GM19238 (cell line): ENCODE measurements around the gene TGM6.

Source experiments
- DNase-seq: peaks from one replicate; pipeline ENCODE4 v3.0.0; 2011; ENCODE audit warnings: low spot score; ENCODE audit not compliant: insufficient read length

The TGM6 gene

GRCh38 chr20:2363587-2363986, 17.1 kb upstream of the TGM6 start:
- no peak for DNase-seq

DNA sequence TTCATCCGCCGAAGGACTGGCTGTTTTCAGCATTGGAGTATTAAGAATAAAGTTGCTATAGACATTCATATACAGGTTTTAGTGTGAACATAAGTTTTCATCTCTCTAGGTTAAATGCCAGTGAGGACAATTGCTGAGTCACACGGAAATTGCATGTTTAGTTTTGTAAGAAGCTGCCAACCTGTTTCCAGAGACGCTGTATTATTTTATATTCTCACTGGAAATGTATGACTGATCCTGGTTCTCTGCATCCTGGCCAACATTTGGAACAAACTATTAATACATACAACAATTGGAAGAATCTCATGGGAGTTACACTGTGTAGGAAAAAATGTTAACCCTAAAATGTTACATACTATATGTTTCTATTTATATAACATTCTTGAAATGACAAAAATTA, 16.7 kb upstream of the TGM6 start:
- DNase-seq: no peak

DNA sequence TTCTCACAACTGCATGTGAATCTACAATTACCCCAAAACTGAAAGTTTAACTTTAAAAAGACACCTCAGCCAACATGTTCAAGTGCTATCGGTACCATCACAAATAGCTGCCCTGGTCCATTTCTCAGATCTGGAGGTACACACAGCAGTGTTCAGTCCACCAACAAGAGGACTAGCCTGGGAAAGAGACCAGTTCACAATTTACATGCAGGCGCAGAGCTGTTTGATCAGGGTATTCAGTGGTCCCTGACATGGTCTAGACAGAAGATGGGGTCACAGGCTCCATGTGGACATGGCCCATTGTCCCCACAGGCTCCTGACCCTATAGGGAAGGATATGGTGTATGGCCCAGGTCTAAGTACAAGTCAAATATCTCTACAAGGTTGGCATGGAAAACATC, 15.6 kb upstream of the TGM6 start:
- no peak for DNase-seq

DNA sequence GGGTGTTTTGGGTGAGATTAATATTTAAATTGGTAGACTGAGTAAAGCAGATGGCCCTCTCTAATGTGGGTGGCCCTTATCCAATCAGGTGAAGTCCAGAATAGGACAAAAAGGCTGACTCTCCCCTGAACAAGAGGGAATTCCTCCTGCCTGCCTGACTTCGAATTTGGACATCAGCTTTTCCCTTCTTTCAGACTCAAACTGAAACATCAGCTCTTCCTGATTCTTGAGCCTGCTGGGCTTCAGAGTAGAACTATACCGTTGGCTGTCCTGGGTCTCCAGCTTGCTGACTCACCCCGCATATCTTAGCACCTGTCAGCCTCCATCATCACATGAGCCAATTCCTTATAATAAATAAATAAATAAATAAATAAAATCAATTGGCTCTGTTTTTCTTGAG, 15.0 kb upstream of the TGM6 start:
- no peak for DNase-seq

DNA sequence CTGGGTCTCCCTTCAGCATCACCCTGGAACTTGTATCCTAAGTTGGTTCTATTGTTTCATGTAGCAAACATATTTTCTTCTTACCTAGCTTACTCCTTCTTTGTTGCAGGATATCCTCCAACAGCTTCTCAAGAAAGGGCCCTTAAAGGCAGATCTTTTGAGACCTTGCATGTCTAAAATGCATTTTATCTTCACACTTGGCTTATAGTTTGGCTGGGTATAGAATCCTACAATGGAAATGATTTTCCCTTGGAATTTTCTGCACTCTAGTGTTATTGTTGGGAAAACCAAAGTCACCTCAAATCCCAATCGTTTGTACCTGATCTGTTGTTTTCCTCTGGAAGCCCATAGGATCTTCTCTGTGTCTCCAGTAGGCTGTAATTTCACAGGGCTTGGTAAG, 12.1 kb upstream of the TGM6 start:
- no peak for DNase-seq

DNA sequence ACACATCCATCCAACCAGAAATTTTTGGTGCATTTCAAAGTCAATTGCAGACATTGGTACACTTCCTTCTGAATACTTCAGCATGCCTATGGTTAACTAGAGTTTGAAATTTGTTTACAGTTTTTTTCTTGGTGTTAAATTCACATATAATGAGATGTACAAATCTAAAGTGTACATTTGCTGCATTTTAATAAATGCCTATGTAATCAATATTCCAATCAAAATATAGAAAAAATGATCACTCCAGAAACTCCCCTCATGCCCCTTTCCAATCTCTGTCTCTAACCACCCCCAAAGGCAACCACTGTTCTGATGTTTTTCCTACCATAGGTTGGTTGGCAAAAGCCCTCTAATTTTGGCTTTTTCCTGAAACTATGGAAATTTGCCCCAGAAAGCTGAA, 7.6 kb upstream of the TGM6 start:
- DNase-seq: no peak

DNA sequence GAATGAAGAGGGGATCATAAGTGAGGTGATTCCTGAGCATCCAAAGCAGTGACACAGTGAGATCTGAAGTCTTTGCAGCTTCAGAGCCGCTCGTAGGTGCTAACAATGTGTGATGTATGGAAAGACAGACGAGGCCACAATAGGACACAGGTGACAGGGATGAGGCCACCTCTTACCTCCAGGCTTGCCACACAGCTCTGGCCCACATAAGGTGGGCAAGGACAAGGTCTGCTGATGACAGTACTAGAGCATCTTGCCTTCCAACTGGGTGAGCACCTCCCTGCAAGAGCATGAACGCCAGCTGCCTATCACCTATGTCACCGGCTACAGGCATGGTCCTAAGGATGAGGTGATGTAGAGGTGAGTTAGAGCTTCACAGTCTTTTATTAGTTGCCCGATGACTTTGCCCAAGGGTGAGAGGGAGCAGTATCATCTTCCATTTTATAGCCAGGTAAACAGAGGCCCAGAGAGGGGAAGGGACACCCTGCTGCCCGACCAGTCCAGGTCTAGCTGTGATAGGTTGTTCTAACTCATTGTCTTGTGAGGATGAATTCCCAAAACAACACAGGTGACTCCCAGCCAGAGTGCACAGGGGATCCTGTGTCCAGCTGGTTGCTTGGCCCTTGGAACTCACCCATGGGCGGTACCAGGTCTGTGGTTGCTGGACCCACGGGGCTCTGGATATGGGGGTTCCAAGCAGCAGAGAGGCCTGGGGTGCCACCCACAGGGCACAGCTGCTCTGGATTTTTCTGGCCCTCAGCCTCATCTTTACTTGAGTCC, 6.2 kb upstream of the TGM6 start:
- DNase-seq: no peak

GRCh38 chr20:2378893-2379292, 1.8 kb upstream of the TGM6 start:
- DNase-seq: no peak

GRCh38 chr20:2379511-2380229, 1.0 kb upstream of the TGM6 start:
- DNase-seq: no peak

- DNase-seq: no peak
These were observed 602 bp downstream of the TGM6 start for GRCh38 chr20:2381303-2381702.

GRCh38 chr20:2382833-2383232, 2.1 kb downstream of the TGM6 start:
- DNase-seq: no peak

DNA sequence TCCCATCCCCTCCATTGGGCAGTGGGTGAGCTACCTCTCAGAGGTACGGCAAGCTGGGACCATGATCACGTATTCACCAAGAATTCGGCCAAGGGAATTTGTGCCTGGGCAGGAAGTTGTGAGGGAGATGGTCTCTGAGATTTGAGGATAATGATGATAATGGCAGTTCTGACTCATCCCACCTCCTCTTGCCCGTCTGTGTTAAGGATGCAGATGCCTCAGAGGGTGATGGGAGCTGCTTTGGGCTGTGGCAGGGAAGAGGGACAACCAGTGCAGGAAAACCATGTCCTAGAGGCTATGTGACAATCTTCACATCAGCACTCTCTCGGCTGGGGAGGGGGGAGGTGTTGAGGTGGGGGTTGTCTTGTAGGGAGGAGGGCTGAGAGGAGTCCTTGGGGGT, 4.3 kb downstream of the TGM6 start:
- DNase-seq: no peak

DNA sequence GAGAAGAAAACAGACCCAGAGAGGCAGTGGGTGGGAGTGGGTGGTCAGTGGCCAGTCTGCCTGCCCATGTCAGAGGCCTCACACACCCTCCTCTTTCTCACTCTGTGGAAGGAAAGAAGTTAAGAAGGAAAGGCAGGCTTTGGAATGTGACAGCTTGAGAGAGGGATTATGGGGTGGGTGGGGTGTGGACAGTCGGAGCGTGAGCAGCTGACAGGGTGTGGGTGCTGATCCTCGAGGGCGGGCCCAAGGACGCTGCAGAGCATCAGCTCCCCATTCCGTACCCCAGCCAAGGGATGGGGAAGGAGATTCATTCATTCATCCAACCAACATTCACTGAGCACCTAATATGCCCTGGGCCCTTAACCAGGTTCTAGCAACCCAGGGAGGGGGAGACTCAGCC, 4.8 kb downstream of the TGM6 start:
- DNase-seq: no peak

DNA sequence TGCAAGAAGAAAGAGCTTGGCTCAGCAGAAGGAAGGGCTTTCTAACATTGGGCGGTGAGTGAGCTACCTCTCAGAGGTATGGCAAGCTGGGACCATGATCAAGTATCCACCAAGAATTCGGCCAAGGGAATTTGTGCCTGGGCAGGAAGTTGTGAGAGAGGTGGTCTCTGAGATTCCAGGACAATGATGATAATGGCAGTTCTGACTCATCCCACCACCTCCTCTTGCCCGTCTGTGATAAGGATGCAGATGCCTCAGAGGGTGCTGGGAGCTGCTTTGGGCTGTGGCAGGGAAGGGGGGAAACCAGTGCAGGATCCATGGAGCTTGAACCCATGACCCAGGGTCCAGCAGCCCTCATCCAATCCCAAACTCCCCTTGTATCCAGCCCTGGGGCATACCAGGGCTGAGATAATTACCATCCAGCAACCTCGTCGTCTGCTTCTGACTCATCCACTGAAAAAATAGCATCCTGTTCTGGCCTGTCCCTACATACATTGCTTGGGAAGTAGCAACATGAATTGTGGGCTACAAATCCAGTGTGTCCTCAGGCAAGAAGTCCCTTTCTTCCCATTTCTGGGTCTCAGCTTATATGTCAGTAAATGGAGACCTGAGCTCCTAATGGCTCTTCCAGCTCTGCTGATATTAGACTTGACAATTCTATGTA, 5.9 kb downstream of the TGM6 start:
- DNase-seq: no peak

- DNase-seq: peak; percentile 45
These were observed 6.5 kb downstream of the TGM6 start for GRCh38 chr20:2387180-2387577.

GRCh38 chr20:2387580-2387979, 6.9 kb downstream of the TGM6 start:
- DNase-seq: no peak

- DNase-seq: no peak
These were observed 10.4 kb downstream of the TGM6 start for GRCh38 chr20:2390951-2391675.

DNA sequence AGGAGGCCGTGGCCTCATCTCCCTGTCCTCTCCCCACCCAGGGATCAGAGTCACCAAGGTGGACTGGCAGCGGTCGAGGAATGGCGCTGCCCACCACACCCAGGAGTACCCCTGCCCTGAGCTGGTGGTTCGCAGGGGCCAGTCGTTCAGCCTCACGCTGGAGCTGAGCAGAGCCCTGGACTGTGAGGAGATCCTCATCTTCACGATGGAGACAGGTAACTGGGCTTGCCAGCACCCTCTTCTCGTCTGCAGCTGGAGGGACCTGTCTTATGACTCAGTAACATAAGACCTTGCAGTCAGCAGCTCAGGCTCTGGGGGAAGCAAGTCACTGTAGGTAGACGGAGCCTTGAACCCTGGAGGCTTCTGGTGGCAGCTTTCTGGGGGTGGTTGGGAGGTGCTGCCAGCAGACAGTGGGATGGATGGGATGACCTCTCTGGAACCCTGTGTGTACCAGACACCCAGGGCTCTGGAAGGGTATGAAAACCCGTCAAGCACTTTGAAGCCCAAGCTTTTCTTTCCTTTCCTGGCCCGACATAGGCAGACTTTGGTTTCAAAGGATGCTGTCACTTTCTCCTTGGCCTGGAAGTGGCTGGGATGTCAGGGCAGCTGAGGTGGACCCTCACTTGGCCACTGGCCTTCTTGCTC, 13.8 kb downstream of the TGM6 start:
- DNase-seq: no peak

GRCh38 chr20:2395136-2395535, 14.4 kb downstream of the TGM6 start:
- no peak for DNase-seq

DNA sequence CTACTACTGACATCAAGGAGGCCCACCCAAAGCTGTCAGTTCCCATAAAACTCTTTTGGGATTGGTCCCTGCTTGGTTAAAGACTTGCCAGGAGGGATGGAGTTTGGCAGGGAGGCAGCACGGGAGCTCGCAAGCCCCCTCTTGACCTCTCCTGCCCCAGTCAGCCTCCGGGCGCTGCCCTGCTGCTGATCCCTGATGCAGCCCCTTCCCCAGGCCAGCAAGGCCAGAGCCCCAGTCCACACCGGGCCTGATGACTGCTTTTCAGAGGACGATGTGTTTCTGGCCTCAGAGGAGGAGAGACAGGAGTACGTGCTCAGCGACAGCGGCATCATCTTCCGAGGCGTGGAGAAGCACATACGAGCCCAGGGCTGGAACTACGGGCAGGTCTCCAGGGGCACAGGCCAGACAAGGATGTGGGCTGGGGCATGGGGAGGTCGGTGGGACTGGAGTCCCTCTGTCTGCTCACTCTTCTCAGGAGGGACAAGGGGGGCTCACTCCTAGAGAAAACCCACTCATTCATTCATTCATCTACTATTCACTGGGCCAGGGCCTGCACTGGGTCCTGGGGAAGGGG, 15.6 kb downstream of the TGM6 start:
- DNase-seq: no peak

DNA sequence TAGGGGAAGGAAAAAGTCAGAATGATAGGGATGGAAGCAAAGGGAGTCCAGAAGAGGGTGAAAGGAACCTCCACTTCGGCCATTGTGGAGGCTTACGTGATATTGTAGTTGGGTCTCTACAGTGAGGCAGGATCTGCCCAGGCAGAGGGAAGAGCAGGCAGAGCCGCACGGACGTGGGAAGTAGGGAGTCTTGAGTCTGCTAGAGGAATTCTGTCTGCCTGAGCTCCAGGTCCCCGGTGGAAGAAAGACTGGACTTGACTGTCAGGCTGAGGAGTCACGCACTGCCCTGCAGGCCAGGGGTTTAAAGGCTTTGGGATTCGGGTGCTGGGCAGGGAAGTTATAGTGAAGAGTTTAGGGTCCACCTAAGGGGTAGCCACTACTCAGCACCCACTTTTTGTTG, 16.4 kb downstream of the TGM6 start:
- DNase-seq: no peak
